Raji (cell line): ENCODE results near the gene ZNF786.

Experiments used
- POLR2A ChIP-seq: IDR thresholded peaks from 2 replicates; pipeline ENCODE4 v1.6.1; 2011; ENCODE audit warnings: low read depth, low read length, control low read depth; ENCODE audit not compliant: insufficient read depth

Gene ZNF786

DNA sequence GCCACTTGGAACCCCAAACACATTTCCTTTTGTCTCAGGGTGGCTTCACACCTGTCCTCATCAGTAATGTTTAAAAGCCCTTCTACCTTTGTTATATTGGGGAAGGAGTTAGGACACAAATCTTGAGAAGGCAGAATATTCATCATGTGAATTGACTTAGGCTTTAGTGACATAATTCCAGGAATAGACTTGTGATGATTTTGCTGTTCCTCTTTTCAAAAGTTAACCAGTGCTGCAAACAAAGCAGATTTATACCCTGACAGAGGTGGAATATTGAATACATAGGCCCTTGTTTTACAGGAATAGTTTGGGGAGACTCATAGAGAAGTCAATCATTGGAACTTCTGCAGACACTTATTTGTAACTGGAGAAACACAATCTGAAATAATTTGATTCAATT lies 27.0 kb downstream of the ZNF786 start:
- no peak for TF ChIP-seq POLR2A

DNA sequence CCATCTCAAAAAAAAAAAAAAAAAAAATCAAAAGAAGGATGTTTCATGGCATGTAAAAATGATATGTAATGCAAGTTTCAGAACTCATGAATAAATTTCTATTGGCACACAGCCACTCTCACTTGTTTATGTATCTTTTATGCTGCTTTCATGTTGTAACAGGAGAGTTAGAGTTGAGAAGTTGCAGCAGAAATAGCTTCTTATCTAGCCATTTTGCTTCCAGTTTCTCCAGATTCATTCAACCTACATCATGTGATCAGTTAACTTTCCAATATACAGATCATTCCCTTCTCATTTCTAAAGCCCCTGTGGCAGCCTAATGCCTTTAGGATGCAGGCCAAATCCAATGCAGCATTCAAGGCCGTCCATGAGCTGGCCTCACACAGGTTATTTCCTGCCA lies 30.4 kb downstream of the ZNF786 start:
- no peak for TF ChIP-seq POLR2A

DNA sequence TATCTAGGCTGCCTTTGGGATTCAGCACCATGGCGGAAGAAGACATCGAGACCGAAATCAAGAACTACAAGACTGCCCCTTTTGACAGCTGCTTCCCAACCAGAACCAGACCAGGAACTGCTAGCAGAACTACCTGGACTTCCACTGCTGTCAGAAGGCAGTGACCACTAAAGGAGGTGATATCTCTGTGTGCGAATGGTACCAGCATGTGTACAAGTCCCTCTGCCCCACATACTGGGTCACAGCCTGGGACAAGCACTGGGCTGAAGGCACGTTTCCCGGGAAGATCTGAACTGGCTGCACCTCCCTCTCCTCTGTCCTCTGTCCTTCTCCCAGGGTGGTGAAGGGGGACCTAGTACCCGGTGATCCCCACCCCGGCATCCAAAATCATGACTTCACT lies 36.6 kb downstream of the ZNF786 start:
- TF ChIP-seq POLR2A, result no peak

DNA sequence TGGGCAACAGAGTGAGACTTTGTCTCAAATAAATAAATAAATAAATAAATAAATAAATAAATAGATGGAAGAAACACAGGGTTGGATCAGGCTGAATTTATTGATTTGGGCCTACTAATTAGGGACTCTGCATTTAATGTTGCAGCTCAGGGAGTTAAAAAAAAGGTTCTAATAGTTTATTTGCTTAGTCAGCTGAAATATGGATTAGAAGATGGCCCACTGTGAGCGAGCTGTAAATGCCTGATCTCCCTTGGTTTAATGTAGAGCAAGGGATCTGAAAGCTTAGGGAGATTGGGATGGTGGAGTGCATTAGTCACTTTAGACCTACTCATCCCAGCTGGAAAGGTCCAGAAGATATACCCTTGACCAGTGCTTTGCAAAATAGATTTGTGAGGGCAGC lies 37.1 kb downstream of the ZNF786 start:
- TF ChIP-seq POLR2A, result no peak

DNA sequence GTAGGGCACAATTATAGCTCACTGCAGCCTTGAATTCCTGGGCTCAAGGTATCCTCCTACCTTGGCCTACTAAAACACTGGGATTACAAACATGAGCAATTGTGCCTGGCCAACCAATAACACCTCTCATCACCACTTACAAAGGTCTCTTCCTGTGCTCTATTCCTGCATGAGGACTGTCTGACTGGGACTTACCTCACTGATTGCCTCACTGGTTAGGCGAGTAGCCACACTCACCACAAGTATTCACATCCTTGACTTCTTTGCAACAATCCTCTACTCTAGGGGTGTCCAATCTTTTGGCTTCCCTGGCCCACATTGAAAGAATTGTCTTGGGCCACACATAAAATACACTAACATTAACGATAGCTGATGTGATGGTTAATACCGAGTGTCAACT lies 39.6 kb downstream of the ZNF786 start:
- no peak for TF ChIP-seq POLR2A

DNA sequence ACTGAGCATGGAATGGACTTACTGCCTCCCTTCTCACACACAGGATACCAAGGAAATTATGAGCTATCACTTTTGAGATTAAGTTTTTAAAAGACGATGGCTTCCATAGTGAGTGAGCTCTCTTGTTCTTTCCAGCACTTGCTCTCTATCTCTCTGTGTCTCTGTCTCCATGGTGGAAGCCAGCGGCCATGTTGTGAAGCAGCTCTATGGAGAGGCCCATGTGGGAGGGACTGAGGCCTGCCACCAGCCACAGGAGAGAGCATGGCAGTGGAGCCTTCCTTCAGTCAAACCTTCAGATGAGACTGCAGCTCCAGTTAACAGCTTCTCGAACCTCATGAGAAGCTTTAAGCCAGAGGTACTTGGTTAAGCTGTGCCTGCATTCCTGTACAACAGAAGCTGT lies 41.7 kb downstream of the ZNF786 start:
- no peak for TF ChIP-seq POLR2A

DNA sequence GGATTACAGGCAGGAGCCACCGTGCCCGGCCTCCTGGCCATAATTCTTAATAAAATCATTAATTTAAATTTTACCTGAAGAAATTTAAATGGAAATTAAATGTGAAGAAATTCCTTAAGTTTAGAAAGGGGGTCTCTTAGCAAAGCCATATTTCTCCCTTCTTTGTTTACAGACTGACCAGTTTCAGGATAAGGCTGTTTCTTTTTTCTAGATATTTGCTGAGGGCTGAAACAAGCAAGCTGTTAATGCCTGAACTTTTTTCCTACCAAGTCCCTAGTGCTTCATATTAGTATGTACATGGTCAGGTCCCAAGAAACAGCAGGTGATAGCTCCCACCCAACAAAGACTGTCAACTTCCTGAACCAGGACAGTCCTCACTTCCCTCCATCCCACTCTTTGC lies 44.1 kb downstream of the ZNF786 start:
- TF ChIP-seq POLR2A, result no peak

DNA sequence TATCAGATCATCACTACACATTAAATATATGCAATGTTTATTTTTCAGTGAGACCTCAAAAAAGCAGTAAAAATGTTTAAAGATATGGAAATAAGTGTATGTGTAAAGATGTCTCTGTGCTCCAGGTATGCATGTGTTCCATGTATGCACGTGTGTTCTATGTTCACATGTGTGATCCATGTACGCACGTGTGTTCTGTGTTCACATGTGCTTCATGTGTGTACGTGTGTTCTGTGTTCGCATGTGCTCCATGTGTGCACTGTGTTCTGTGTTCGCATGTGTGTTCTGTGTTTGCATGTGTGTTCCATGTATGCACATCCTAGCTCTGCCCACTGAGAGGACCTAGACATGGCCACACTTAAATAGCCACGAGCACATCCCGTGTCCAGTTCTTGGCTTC lies 46.6 kb downstream of the ZNF786 start:
- no peak for TF ChIP-seq POLR2A

DNA sequence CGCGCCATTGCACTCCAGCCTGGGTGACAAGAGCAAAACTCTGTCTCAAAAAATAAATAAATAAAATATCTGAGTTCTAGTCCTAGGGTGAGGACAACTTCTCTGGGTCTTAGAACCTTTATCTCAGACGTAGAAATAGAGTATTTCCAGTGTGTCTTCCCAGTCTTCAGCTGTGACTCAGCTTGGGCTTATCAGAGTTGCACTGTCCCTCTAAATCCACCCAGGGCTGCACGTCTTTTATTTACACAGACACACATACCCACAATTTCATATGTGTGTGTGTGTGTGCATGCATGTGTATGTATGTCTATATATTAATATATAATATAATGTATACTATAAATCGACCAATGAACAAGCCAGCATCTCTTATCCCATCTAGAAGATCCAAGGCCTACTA lies 49.2 kb downstream of the ZNF786 start:
- no peak for TF ChIP-seq POLR2A

DNA sequence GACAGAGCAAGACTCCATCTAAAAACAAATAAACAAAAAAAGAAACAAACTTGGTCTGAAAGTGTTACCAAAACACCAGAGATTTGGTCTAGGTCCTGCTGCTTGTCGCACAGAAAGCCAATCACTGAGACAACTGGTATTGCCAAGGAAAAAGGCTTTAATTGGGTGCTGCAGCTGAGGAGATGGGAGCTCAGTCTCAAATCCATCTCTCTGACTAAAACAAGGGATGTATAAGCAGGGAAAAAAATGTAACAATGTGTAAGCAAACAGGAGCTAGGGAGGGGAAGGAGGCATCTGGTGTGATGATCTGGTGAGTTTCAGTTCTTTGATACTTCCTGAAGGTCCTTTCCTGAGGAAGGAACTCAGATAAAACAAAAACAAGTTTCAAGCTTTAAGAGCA lies 53.8 kb downstream of the ZNF786 start:
- TF ChIP-seq POLR2A, result no peak

DNA sequence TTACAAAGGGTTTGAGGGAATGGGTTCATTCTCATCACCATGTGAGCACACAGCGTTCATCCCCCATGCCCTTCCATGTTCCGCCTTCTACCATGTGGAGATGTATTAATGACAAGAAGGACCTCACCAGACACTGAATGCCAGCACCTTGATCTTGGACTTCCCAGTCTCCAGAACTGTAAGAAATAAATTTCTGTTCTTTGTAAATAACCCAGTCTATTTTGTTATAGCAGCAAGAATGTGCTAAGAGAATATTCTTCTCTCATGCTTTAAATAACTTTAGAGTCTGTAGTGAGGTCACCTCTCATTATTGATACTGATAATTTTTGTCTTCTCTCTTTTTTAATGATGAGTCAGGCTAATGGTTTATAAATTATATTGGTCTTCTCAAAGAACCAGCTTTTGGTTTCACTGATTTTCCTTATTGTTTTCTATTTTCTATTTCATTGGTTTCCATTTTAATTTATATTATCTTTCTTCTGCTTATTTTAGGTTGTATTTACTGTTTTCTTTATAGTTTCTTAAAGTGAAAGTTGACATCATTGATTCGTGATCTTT lies 59.1 kb downstream of the ZNF786 start:
- TF ChIP-seq POLR2A, result no peak

DNA sequence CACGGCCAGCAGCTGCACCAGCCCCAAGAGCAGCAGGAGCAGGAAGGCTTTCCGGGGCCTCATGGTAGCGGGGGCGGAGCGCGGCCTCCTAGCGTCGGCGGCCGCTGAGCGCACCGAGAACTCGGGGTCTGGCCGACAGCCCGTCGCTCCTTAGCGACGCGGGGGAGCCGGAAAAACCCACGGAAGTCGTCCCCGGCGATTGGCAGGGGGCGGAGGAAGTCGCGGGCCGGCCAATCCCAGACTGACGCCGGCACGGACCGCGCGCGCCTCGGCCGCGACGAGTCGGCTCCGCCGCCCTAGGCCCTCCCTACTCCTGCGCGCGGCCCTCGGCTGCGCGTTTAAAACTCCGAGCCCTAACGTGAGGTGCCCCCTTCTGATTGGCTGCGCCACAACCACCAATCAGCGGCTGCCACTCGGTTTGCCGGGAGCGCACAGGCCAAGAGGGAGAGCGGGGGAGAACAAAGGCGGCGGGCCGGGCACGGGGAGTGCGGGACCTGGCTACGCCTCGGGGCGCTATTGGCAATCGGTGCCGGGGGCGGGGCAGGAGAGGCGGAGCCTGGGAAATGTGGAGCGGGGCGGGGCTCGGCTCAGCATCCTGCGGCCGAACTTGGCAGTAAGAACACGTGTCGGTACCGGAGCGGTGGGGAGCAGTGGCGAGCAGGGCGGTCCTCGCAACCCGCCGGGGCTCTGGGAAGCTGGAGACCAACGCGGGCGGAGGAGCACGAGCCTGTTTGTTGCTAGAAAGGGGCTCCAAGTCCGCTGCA lies 62.0 kb downstream of the ZNF786 start, which contains the start of gene PDIA4:
Gene PDIA4 (minus strand): TSS at position 160 of the 764 bp plus-strand sequence. CDS start 97 bp downstream, at position 63.
- TF ChIP-seq POLR2A, result peak; percentile 86

DNA sequence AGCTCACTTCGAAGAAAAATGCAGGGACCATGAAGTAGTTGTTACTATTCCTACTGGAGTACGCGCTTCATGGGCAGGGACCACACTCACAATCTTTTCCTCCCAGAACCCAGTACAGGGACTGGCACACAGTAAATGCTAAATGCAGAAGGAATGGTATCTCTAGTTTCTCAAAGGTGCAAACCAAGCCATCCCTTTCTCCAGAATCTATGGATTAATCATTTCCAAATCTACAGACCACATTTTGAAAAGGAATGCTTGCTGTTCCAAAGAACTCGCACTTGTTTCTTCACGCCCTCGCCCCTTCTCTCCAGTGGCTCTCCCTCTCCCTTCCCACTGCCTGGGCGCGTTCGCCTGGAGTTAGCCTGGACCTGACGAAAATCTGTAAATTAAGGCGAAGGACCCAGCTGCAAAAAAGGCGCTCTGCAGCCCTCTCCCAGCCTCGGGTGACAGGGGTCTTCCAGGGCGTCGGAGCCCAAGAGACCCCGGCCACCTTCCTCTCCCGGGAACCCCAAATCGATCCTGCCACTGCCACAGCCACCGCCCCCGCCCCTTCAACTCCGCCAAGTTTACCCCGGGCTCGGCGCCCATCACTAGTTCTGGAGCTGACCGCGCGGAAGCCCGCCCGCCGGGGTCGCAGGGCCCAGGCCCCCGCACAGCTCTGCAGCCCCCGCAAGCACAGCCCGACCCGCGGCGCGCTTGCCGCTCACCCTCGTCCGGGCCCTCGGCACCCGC lies 62.7 kb downstream of the ZNF786 start:
- TF ChIP-seq POLR2A, result no peak; the same call in 1 of the 2 replicates

DNA sequence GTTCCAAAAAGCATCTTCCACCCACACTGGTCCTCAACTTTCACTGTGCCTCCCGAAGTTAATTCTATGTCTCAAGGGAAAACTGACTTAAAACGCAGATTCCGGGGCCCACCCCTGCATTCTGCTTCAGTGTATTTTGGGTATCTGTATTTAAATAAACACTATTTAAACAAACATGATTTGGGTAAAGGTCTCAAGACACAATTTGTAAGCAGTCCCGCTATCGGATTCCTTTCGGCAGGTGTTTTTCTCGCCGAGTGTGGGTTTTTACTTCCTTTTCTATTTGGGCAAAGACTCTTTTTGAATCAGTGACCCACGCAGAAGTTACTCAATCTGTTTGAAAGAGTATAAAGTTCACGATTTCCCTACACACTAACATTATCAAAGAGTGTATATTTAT lies 63.5 kb downstream of the ZNF786 start:
- TF ChIP-seq POLR2A, result no peak

DNA sequence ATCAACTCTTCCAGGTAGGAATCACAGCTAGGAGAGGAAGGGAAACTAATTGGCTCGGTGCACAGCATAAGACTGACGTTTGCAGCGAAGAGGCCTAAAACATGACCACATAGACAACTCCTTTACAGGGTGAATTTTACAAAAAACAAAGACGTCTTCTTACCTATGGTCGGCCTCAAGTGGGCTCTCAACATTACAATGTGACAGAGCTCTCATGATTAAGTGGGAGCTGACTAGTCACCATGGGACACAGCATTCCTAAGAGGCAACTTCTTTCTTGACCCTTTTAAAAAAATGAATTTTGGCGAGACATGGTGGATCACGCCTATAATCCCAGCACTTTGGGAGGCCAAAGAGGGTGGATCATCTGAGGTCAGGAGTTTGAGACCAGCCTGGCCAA lies 66.9 kb downstream of the ZNF786 start:
- TF ChIP-seq POLR2A, result no peak

DNA sequence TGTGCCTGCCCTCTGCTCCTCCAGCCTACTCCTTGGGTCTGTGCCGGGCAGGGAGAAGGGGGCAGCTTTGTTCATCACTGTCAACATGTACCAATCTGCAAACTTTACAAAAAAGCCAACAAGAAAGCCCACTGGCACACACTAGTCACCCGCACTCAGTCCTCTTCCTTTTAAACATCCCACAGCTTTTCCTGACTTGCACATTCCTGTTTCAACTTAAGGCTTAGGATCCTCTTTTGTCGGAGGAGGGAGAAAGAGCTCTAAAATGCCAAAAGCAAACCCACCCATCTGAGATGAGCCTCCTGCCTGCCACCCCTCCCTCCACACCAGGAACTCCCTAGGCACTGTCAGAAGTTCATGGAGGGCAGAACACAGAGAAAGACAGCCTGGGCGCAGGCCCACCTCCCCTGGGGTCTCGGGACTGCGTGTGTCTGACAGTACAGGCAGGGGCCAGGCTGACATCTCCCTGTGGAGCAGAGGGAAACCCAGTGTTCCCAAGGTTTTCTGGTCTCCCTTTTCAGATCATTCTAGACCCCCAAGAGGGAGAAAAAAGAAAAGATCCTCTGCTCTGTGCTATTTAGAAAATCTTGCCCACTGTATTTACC lies 67.7 kb downstream of the ZNF786 start:
- TF ChIP-seq POLR2A, result no peak
